ENCODE results near the gene CCDC83. TPM values are rescaled to one million over a fixed set of nuclear protein-coding genes. Genes with fewer than 3 reads are reported as not detected.

Gene CCDC83
- total and polyA plus RNA-seq, 9 of the 15 experiments (the other 6 are each of a cell fraction or from before 2014, with no cell fraction given) = not detected

DNA sequence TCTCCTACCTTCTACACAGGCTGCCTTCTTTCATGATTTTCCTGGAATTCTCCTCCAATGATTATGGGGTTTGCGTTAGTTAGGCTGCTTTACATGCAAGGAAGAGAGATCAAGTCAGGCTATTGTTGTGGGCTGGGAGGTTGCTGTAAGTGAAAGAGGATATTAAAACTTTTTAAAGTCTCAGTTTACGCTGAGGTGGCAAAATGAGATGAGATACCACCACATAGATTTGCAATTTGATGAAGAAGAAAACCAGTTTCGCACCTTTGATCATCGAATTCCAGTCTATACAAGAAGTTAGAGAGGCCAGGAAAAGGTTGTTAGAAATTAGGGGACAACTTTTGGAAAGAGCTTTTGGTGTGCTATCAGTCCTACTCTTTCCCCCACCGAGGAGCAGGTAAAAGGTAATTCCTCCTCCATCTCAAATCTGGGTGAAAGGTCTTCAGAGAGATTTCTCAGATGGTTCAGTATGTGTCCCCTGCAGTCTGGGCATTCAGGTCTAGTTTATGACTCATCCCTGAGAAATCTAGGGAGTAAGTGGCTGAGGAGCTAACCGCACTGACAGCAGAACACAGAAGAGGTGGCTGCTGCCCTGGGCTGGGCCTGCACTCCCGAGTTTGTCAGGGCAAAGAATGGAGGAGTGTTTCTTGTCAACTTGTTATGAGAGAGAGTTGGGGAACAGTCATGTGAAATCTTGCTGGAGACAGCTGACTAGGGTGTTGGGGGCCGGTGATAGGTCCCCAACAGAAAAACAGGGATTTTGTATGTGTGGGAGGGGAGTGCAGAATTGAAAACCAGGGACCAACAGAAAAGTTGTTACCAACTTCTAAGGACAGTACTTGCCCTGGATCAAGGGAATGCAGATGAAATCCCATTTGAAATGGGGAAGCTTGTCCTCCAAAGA is 34.7 kb downstream of the CCDC83 start (continued):
- TF ChIP-seq, protein P1, sequence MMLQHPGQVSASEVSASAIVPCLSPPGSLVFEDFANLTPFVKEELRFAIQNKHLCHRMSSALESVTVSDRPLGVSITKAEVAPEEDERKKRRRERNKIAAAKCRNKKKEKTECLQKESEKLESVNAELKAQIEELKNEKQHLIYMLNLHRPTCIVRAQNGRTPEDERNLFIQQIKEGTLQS (IDR thresholded peaks at IDR 0.05) = peak; percentile 55; the same call in 1 of the 2 replicates
- TF ChIP-seq, protein P1 (CRISPR knock-in tag; conservative IDR thresholded peaks at IDR 0.05) = no peak
- TF ChIP-seq EP300 (IDR thresholded peaks at IDR 0.05; ENCODE audit: low read length) = no peak
- no peak for TF ChIP-seq TCF7 (IDR thresholded peaks at IDR 0.05; ENCODE audit: borderline replicate concordance)
- no peak for TF ChIP-seq TBL1XR1 (IDR thresholded peaks at IDR 0.05; ENCODE audit: low read length in 2 of 2)
- no peak for TF ChIP-seq FOXJ2 (tag; IDR thresholded peaks at IDR 0.05)
- TF ChIP-seq STAT5A (IDR thresholded peaks at IDR 0.05; ENCODE audit: borderline replicate concordance, low read length) = no peak
- TF ChIP-seq TGIF2 (CRISPR knock-in tag; IDR thresholded peaks at IDR 0.05) = no peak
- TF ChIP-seq HDGF (IDR thresholded peaks at IDR 0.05) = no peak
- TF ChIP-seq JUND (IDR thresholded peaks at IDR 0.05; ENCODE audit: borderline replicate concordance, low read depth, low read length) = peak; percentile 66
- peak; percentile 54; the same call in 1 of the 3 replicates for TF ChIP-seq JUND (tag; IDR thresholded peaks at IDR 0.05; ENCODE audit: borderline replicate concordance, low read depth, low read length)
- TF ChIP-seq NBN (IDR thresholded peaks at IDR 0.05; ENCODE audit: low read depth) = no peak
- no peak for TF ChIP-seq TAF15 (IDR thresholded peaks at IDR 0.05; ENCODE audit: low read depth, low read length)
- no peak for TF ChIP-seq MCM5 (IDR thresholded peaks at IDR 0.05; ENCODE audit: low read depth)
- peak; percentile 53 for TF ChIP-seq MAFF (IDR thresholded peaks at IDR 0.05; ENCODE audit: low read length)
- peak; percentile 79 for TF ChIP-seq ZNF316 (IDR thresholded peaks at IDR 0.05)

Measured in K562 (cell line).